Activated B cell treated with CpG ODN at 0.5 μM for 24 hours (primary cell): Measurements from ENCODE around the gene CROT. TPM values are rescaled to one million over a fixed set of nuclear protein-coding genes. Genes with fewer than 3 reads are reported as not detected.

Experiments
- ATAC-seq: fragments of 200-7000 bp; cut with Tn5 transposase; one replicate; pipeline ENCODE4 v1.10.0; 2021; ENCODE audit warnings: low read depth, mild to moderate bottlenecking, moderate library complexity
- CTCF ChIA-PET: fragments of 350-600 bp; sonication (Branson Sonifier 250); formaldehyde crosslinking; loops from one replicate; lab custom pipeline; 2021; ENCODE audit warnings: antibody characterized with exemption; lab: Charles Lee
- POLR2A ChIA-PET: fragments of 350-600 bp; sonication (Branson Sonifier 250); formaldehyde crosslinking; loops from one replicate; lab custom pipeline; 2021; ENCODE audit warnings: antibody characterized with exemption; lab: Charles Lee
- DNase-seq: peaks from one replicate; pipeline ENCODE4 v3.0.0; 2022
- H3K27ac Mint-ChIP-seq: one replicate; pipeline ENCODE4 v1.8.0; 2020; ENCODE audit warnings: mixed read lengths
- H3K27me3 Mint-ChIP-seq: one replicate; pipeline ENCODE4 v1.8.0; 2021; ENCODE audit warnings: mixed read lengths
- H3K36me3 Mint-ChIP-seq: one replicate; pipeline ENCODE4 v1.8.0; 2021; ENCODE audit warnings: low read depth, mixed read lengths
- H3K4me1 Mint-ChIP-seq: one replicate; pipeline ENCODE4 v1.8.0; 2021; ENCODE audit warnings: mixed read lengths
- H3K4me3 Mint-ChIP-seq: one replicate; pipeline ENCODE4 v1.8.0; 2020; ENCODE audit warnings: mild to moderate bottlenecking, mixed read lengths
- H3K9me3 Mint-ChIP-seq: one replicate; pipeline ENCODE4 v1.8.0; 2020; ENCODE audit warnings: mixed read lengths
- CTCF ChIP-seq: fragments of 200-600 bp; IDR thresholded peaks from one replicate; pipeline ENCODE4 v1.8.0; 2022; ENCODE audit warnings: antibody characterized with exemption, mild to moderate bottlenecking
- intact Hi-C: fragments of 100-400 bp; cut with micrococcal nuclease; formaldehyde crosslinking; loops from one replicate; pipeline ENCODE4 v1.15.1; 2024
- total RNA-seq: library from RNA; stranded (reverse); gene quantifications from 2 replicates; pipeline ENCODE4 v1.2.3, GENCODE V29; 2022

The CROT gene
- total RNA-seq, 1 donor from 2014 or later: 9.2 TPM

GRCh38 chr7:87363342-87363741 lies 17.9 kb downstream of the CROT start:
- DNase-seq: no peak
- CTCF ChIA-PET: no interaction called here
- ATAC-seq: no peak
- Mint-ChIP-seq H3K9me3 (no peaks in the 10 kb centered on the region), H3K36me3 (peaks cover 4% of the 10 kb centered on the region), H3K4me1 (no peaks in the 10 kb centered on the region), H3K27ac (no peak overlapping the region), H3K4me3 (no peak overlapping the region), H3K27me3 (no peaks in the 10 kb centered on the region)
- POLR2A ChIA-PET: no interaction called here
- intact Hi-C loops: no loop called here
- TF ChIP-seq CTCF: no peak

- Mint-ChIP-seq H3K36me3 (peaks cover 2% of the 10 kb centered on the region), H3K27me3 (no peaks in the 10 kb centered on the region), H3K4me1 (no peaks in the 10 kb centered on the region), H3K27ac (no peak overlapping the region), H3K4me3 (no peak overlapping the region), H3K9me3 (no peaks in the 10 kb centered on the region)
- ChIA-PET POLR2A (no interaction called here), CTCF (no interaction called here)
- intact Hi-C loops: no loop called here
- DNase-seq: no peak
- no peak for ATAC-seq
- no peak for TF ChIP-seq CTCF
Observed at GRCh38 chr7:87364246-87364645, 18.8 kb downstream of the CROT start.

GRCh38 chr7:87369216-87369615 lies 23.8 kb downstream of the CROT start:
- ATAC-seq (no peak), DNase-seq (no peak)
- Mint-ChIP-seq H3K27me3 (no peaks in the 10 kb centered on the region), H3K36me3 (peaks cover 7% of the 10 kb centered on the region), H3K4me3 (no peak overlapping the region), H3K4me1 (no peaks in the 10 kb centered on the region), H3K9me3 (no peaks in the 10 kb centered on the region), H3K27ac (no peak overlapping the region)
- no peak for TF ChIP-seq CTCF
- ChIA-PET CTCF (no interaction called here), POLR2A (no interaction called here)
- intact Hi-C loops: no loop called here

GRCh38 chr7:87370660-87371180 lies 25.3 kb downstream of the CROT start:
- H3K36me3 Mint-ChIP-seq: peaks cover 7% of the 10 kb centered on the region
- H3K27me3 Mint-ChIP-seq: no peaks in the 10 kb centered on the region
- DNase-seq (no peak), ATAC-seq (no peak)
- ChIA-PET CTCF (no interaction called here), POLR2A (no interaction called here)
- H3K9me3 Mint-ChIP-seq: no peaks in the 10 kb centered on the region
- H3K27ac Mint-ChIP-seq: no peak overlapping the region
- intact Hi-C loops: no loop called here
- H3K4me3 Mint-ChIP-seq: no peak overlapping the region
- no peak for TF ChIP-seq CTCF
- no peaks in the 10 kb centered on the region for H3K4me1 Mint-ChIP-seq

- H3K4me1 Mint-ChIP-seq: no peaks in the 10 kb centered on the region
- peaks cover 18% of the 10 kb centered on the region for H3K36me3 Mint-ChIP-seq
- H3K27ac Mint-ChIP-seq: no peak overlapping the region
- no peaks in the 10 kb centered on the region for H3K27me3 Mint-ChIP-seq
- POLR2A ChIA-PET: no interaction called here
- DNase-seq (no peak), ATAC-seq (no peak)
- CTCF ChIA-PET: no interaction called here
- intact Hi-C loops: no loop called here
- no peak overlapping the region for H3K4me3 Mint-ChIP-seq
- no peaks in the 10 kb centered on the region for H3K9me3 Mint-ChIP-seq
- no peak for TF ChIP-seq CTCF
Observed at GRCh38 chr7:87375662-87376435, 30.4 kb downstream of the CROT start.
